ENCODE results near the gene VRK1. TPM values are rescaled to one million over a fixed set of nuclear protein-coding genes. Genes with fewer than 3 reads are reported as not detected.

Gene VRK1
- polyA plus RNA-seq, 1 of the 3 experiments (the other 2 are of a cell fraction), result 9.1 TPM

GRCh38 chr14:96754845-96755184 lies 42.4 kb upstream of the VRK1 start:
- DNase-seq, result no peak
- H3K9ac ChIP-seq, result no peak overlapping the region
- no peak overlapping the region for H3K4me3 ChIP-seq (ENCODE audit: low read depth in 2 of 2, low read length in 1 of 2)
- H3F3A ChIP-seq (replicated peaks; ENCODE audit: insufficient read depth), result no peaks in the 10 kb centered on the region
- no peaks in the 10 kb centered on the region for H3K9me2 ChIP-seq
- H3K36me3 ChIP-seq (replicated peaks in 1 of 2; ENCODE audit: control insufficient read depth in 1 of 2, insufficient read depth in 2 of 2, low read length in 1 of 2), result no peaks in the 10 kb centered on the region
- TF ChIP-seq NFIC (IDR thresholded peaks at IDR 0.05; ENCODE audit: borderline replicate concordance), result no peak
- no peak for TF ChIP-seq EZH2phosphoT487 (IDR thresholded peaks at IDR 0.05; ENCODE audit: borderline replicate concordance, low read depth)
- no peak for TF ChIP-seq SMC3 (IDR thresholded peaks at IDR 0.05; ENCODE audit: low read depth, low read length)
- no peak for TF ChIP-seq MEF2A (IDR thresholded peaks at IDR 0.05; ENCODE audit: borderline replicate concordance, low read depth)
- no peak for TF ChIP-seq JUND (IDR thresholded peaks at IDR 0.05)
- TF ChIP-seq RAD21 (IDR thresholded peaks at IDR 0.05; ENCODE audit: low read length), result peak; percentile 14; the same call in 1 of the 2 replicates
- no peak for TF ChIP-seq GATA2 (CRISPR knock-in tag; IDR thresholded peaks at IDR 0.05)
- WGBS (ENCODE audit: low lambda C conversion rate), result 13% methylated on average over 1 of the region's 6 CpGs
- no peak overlapping the region for H3K4me2 ChIP-seq
- H3K27me3 ChIP-seq (ENCODE audit: insufficient read depth), result no peaks in the 10 kb centered on the region; the same call in 1 of the 2 replicates
- H3K27ac ChIP-seq (ENCODE audit: low read depth in 2 of 2, low read length in 1 of 2), result no peak overlapping the region
- no peaks in the 10 kb centered on the region for H3K79me2 ChIP-seq (ENCODE audit: insufficient read depth)
- ChIA-PET POLR2A (no interaction called here), CTCF (interaction anchor here (0.9 to 1.3 kb wide), 2 partner anchors 13 to 19 kb away, joined by 3 read pairs; no protein-coding TSS in a partner anchor)
- no peaks in the 10 kb centered on the region for H4K20me1 ChIP-seq (ENCODE audit: insufficient read depth)
- H2AFZ ChIP-seq (ENCODE audit: low read depth), result no peak overlapping the region
- H3K9me3 ChIP-seq, result no peaks in the 10 kb centered on the region
- peaks cover 0 to 12% of the 10 kb centered on the region in 2 experiments; a peak in 1 of 4 replicates for H3K4me1 ChIP-seq (ENCODE audit: control insufficient read depth in 1 of 2, insufficient read depth in 2 of 2, low read depth in 1 of 2, low read length in 1 of 2)

- H3K4me1 ChIP-seq (ENCODE audit: control insufficient read depth in 1 of 2, insufficient read depth in 2 of 2, low read depth in 1 of 2, low read length in 1 of 2), result peaks cover 0 to 12% of the 10 kb centered on the region in 2 experiments; a peak in 1 of 4 replicates
- no peaks in the 10 kb centered on the region for H4K20me1 ChIP-seq (ENCODE audit: insufficient read depth)
- no peaks in the 10 kb centered on the region for H3K9me3 ChIP-seq
- WGBS (ENCODE audit: low lambda C conversion rate), result 37% methylated on average over 5 of the region's 5 CpGs
- H3K4me3 ChIP-seq (ENCODE audit: low read depth in 2 of 2, low read length in 1 of 2), result no peak overlapping the region
- H2AFZ ChIP-seq (ENCODE audit: low read depth), result no peak overlapping the region
- no peaks in the 10 kb centered on the region for H3K36me3 ChIP-seq (replicated peaks in 1 of 2; ENCODE audit: control insufficient read depth in 1 of 2, insufficient read depth in 2 of 2, low read length in 1 of 2)
- H3K4me2 ChIP-seq, result no peak overlapping the region
- H3K27me3 ChIP-seq (ENCODE audit: insufficient read depth), result no peaks in the 10 kb centered on the region
- no peak overlapping the region for H3K9ac ChIP-seq
- no peaks in the 10 kb centered on the region for H3F3A ChIP-seq (replicated peaks; ENCODE audit: insufficient read depth)
- H3K79me2 ChIP-seq (ENCODE audit: insufficient read depth), result no peaks in the 10 kb centered on the region
- POLR2A ChIA-PET, result no interaction called here
- H3K9me2 ChIP-seq, result no peaks in the 10 kb centered on the region
- CTCF ChIA-PET, result interaction anchor here (1.0 to 1.1 kb wide), 2 partner anchors 16 to 311 kb away, joined by 3 read pairs; no protein-coding TSS in a partner anchor
- no peak overlapping the region for H3K27ac ChIP-seq (ENCODE audit: low read depth in 2 of 2, low read length in 1 of 2)
- TF ChIP-seq GATA2 (CRISPR knock-in tag; IDR thresholded peaks at IDR 0.05) (no peak), MEF2A (IDR thresholded peaks at IDR 0.05; ENCODE audit: borderline replicate concordance, low read depth) (no peak), SIN3A (IDR thresholded peaks at IDR 0.05; ENCODE audit: borderline replicate concordance, low read depth, low read length) (no peak), ZBTB33 (IDR thresholded peaks at IDR 0.05; ENCODE audit: borderline replicate concordance, low read depth) (no peak), MXI1 (IDR thresholded peaks at IDR 0.05; ENCODE audit: low read depth, low read length) (no peak), PBX3 (IDR thresholded peaks at IDR 0.05) (no peak), RXRA (IDR thresholded peaks at IDR 0.05; ENCODE audit: borderline replicate concordance, low read depth) (no peak)
- no peak for DNase-seq
These were observed 40.4 kb upstream of the VRK1 start for GRCh38 chr14:96756745-96757144.

All from SK-N-SH (cell line).